ENCODE measurements around the gene ISM1.
A peak's percentile ranks its signal among the peaks of the same experiment; 100 is the strongest.
"Not testable (repeated sequence)": the region's sequence is repeated elsewhere in the genome, so short reads cannot be mapped to it uniquely, and the experiment has no call there.

The ISM1 gene

DNA sequence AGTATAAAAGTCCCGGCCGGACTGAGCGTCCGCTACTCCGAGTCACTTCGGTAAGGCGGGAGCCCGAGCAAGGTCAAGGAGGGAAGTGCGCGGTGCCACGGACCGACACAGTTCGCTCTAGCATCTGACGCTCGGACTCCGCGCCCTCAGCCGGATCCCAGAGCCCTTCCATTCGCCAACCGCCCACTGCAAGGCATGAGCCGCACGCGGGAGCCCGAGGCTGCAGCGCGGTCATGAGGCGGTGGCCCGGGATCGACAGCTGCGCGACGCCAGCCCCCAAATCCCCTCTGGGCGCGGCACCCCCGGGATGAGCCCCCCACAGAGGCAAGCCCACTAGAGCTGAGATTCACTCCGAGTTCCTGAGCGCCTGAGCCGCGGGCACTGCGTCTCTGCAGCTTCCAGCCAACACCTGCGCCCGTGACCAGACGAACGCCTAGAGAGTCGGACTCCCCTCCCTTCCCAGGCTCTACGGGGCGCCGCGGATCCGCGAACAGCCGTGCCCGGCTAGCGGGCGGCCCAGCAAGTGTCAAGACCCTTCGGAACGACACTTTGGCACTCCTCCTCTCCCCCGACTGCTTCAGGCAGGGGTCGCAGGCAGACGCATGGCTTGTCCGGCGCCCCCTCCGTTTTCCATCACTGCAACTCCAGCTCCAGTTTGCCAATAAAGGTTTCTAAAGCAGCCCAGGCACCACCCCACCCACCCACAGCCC, 725 bp upstream of the ISM1 start:
- peak in 7 of 10 donors; percentile 10 to 84 (median 28) for DNase-seq

DNA sequence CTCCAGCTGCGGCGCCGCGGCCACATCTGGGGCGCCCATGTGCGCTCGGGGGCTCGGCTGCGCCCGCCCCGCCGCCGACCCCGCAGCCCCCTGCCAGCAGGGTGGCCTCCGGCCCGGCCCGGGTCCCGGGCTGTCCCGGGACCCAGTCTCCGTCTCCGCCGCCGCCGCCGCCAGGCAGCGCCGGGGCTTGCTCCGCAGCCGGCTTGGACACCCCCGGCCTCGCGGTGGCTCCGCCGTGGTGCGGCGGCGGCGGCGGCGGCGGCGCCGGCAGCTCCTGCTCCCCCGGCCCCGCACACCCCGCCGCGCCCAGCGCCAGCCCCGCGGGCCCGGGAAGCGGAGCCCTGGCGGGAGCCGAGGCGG, 219 bp downstream of the ISM1 start:
- intact Hi-C loops (cut with DNase I) = no loop called here
- no peak for DNase-seq

More for the DNA sequence above, 725 bp upstream of the ISM1 start:
- intact Hi-C loops (cut with DNase I) = no loop called here

DNA sequence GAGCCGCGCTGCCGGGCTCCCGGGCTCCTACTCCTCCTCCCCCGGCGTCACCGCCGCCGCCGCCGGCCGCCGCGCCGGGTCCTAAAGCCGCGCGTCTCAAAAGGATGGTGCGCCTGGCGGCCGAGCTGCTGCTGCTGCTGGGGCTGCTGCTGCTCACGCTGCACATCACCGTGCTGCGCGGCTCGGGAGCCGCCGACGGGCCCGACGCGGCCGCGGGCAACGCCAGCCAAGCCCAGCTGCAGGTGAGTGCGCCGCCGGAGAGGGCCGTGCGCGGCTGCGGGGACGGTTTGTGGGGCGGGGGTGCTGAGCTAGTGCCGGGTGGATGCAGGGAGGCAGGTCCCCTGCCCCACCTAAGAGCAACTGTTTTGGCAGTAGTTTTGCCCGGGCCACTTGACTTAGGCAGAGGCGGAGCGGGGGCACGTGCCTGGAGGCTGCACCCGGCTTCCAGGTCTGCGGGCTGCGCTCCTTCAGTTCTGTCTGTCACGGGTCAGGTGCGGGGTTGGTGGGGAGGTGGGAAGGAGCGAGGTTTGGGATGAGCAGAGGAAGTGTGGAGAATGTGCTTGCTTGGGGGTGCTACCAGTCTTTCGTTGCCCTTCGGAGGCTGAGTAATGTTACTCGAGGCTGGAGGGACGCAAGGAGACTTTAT, 722 bp downstream of the ISM1 start:
- intact Hi-C loops (cut with DNase I) = no loop called here
- peak in 8 of 10 donors; percentile 25 to 91 (median 48) for DNase-seq

GRCh38 chr20:13222319-13222716, 1.2 kb downstream of the ISM1 start:
- no peak for DNase-seq
- intact Hi-C loops (cut with DNase I) = no loop called here

DNA sequence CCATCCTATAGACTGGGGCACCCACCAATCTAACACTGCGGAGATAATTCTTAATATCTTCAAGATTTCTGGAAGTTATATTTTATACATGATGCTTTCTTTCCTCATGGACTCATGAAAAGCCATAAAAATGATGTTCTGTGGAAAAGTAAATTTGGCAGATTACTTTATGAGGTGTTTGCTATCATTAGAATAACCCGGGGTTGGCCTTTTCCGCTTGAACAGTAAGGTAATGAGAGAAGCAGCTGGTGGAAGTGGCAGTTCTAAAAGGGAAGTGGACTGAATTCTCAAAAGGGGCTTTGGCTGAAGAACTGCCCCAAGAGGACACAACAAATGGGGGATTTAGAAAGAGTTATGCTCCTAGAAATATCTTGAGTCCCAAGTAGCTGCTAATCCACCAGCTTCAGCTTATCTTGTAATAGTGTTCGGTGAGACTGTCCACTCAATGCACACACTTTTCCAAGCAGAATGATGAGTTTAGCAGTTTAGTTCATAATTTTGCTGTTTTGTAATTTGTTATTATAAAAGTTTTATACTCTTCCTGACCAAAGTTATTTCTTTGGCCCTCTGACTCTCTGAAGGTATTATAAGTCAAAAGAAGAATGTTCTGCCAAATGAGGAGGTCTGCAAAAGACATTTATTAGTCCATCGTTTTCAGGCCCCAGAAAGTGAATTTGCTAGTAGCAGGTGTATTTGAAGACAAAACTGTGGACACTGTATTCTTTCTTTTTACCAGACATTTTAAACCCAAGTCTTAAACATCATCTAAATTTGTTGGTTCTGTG, 2.9 kb downstream of the ISM1 start:
- intact Hi-C loops (cut with DNase I) = no loop called here
- no peak for DNase-seq

GRCh38 chr20:13226367-13226766, 5.3 kb downstream of the ISM1 start:
- no peak for DNase-seq
- intact Hi-C loops (cut with DNase I) = no loop called here

GRCh38 chr20:13228771-13229170, 7.7 kb downstream of the ISM1 start:
- no peak for DNase-seq
- intact Hi-C loops (cut with DNase I) = no loop called here

GRCh38 chr20:13229538-13229937, 8.5 kb downstream of the ISM1 start:
- no peak for DNase-seq
- intact Hi-C loops (cut with DNase I) = no loop called here

GRCh38 chr20:13231031-13231752, 10.1 kb downstream of the ISM1 start:
- intact Hi-C loops (cut with DNase I) = no loop called here
- DNase-seq = no peak

- intact Hi-C loops (cut with DNase I) = no loop called here
- no peak for DNase-seq
Observed at GRCh38 chr20:13232999-13233398, 11.9 kb downstream of the ISM1 start.

GRCh38 chr20:13234961-13235360, 13.9 kb downstream of the ISM1 start:
- no peak for DNase-seq
- intact Hi-C loops (cut with DNase I) = no loop called here

GRCh38 chr20:13236360-13236759, 15.3 kb downstream of the ISM1 start:
- DNase-seq; intact Hi-C loops (cut with DNase I): not testable (repeated sequence)

- DNase-seq = no peak
- intact Hi-C loops (cut with DNase I) = no loop called here
Observed at GRCh38 chr20:13236990-13237720, 16.1 kb downstream of the ISM1 start.

GRCh38 chr20:13238001-13238653, 17.1 kb downstream of the ISM1 start:
- DNase-seq = no peak
- intact Hi-C loops (cut with DNase I) = no loop called here

GRCh38 chr20:13243826-13244376, 22.8 kb downstream of the ISM1 start:
- intact Hi-C loops (cut with DNase I) = no loop called here

GRCh38 chr20:13245250-13245723, 24.2 kb downstream of the ISM1 start:
- DNase-seq = no peak
- intact Hi-C loops (cut with DNase I) = no loop called here

More at GRCh38 chr20:13243826-13244376, 22.8 kb downstream of the ISM1 start:
- no peak for DNase-seq

GRCh38 chr20:13249118-13249797, 28.2 kb downstream of the ISM1 start:
- no peak for DNase-seq
- intact Hi-C loops (cut with DNase I) = no loop called here

DNA sequence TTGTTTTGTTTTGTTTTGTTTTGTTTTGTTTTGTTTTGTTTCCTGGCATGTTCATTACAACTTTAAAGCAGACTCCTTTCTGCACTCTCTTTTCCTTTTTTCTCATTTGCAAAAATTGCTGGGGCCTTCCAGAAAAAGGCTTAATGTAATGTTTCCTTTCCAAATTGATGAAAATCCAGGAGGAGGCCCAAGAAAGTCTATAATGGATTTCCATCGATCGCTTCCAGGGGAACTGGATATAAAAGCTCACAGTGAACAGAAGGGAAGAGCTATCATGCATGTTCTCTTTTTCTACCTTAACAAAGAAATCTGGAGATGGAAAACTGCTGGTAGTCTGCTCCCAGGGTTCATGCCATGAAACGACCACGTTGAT, 28.7 kb downstream of the ISM1 start:
- no peak for DNase-seq
- intact Hi-C loops (cut with DNase I) = no loop called here

GRCh38 chr20:13250251-13250650, 29.2 kb downstream of the ISM1 start:
- intact Hi-C loops (cut with DNase I) = no loop called here
- no peak for DNase-seq
